CD4-positive, alpha-beta T cell treated with Interleukin-2 at 100 ng/mL for 4 hours (primary cell): ENCODE results near the gene TMPRSS9.

Experiments
- DNase-seq: peaks from one replicate; pipeline ENCODE4 v3.0.0-alpha.2; 2020; ENCODE audit warnings: low spot score

Gene TMPRSS9

GRCh38 chr19:2329501-2329916 is 30.6 kb upstream of the TMPRSS9 start:
- DNase-seq: no peak

- DNase-seq: no peak
Measured at GRCh38 chr19:2330255-2330631, 29.8 kb upstream of the TMPRSS9 start.

GRCh38 chr19:2330632-2331284 is 29.3 kb upstream of the TMPRSS9 start:
- DNase-seq: no peak

GRCh38 chr19:2331601-2332246 is 28.3 kb upstream of the TMPRSS9 start:
- no peak for DNase-seq

GRCh38 chr19:2332341-2333026 is 27.6 kb upstream of the TMPRSS9 start:
- DNase-seq: peak; percentile 11

- DNase-seq: no peak
Measured at GRCh38 chr19:2333027-2333806, 26.8 kb upstream of the TMPRSS9 start.

- no peak for DNase-seq
Measured at GRCh38 chr19:2333807-2334211, 26.3 kb upstream of the TMPRSS9 start.

GRCh38 chr19:2334426-2334825 is 25.6 kb upstream of the TMPRSS9 start:
- no peak for DNase-seq

GRCh38 chr19:2334986-2335846 is 24.8 kb upstream of the TMPRSS9 start:
- no peak for DNase-seq

GRCh38 chr19:2335848-2336247 is 24.2 kb upstream of the TMPRSS9 start:
- DNase-seq: no peak

GRCh38 chr19:2336528-2337328 is 23.3 kb upstream of the TMPRSS9 start:
- no peak for DNase-seq

GRCh38 chr19:2337329-2337707 is 22.7 kb upstream of the TMPRSS9 start:
- DNase-seq: no peak

GRCh38 chr19:2338055-2338615 is 21.9 kb upstream of the TMPRSS9 start:
- no peak for DNase-seq

- no peak for DNase-seq
Measured at GRCh38 chr19:2338751-2339643, 21.1 kb upstream of the TMPRSS9 start.

GRCh38 chr19:2339644-2340310 is 20.3 kb upstream of the TMPRSS9 start:
- no peak for DNase-seq

- no peak for DNase-seq
Measured at GRCh38 chr19:2340496-2341243, 19.4 kb upstream of the TMPRSS9 start.

- no peak for DNase-seq
Measured at GRCh38 chr19:2341244-2341751, 18.8 kb upstream of the TMPRSS9 start.

- no peak for DNase-seq
Measured at GRCh38 chr19:2341982-2342381, 18.1 kb upstream of the TMPRSS9 start.
